ENCODE data around the gene SPACA7.

SPACA7 gene

DNA sequence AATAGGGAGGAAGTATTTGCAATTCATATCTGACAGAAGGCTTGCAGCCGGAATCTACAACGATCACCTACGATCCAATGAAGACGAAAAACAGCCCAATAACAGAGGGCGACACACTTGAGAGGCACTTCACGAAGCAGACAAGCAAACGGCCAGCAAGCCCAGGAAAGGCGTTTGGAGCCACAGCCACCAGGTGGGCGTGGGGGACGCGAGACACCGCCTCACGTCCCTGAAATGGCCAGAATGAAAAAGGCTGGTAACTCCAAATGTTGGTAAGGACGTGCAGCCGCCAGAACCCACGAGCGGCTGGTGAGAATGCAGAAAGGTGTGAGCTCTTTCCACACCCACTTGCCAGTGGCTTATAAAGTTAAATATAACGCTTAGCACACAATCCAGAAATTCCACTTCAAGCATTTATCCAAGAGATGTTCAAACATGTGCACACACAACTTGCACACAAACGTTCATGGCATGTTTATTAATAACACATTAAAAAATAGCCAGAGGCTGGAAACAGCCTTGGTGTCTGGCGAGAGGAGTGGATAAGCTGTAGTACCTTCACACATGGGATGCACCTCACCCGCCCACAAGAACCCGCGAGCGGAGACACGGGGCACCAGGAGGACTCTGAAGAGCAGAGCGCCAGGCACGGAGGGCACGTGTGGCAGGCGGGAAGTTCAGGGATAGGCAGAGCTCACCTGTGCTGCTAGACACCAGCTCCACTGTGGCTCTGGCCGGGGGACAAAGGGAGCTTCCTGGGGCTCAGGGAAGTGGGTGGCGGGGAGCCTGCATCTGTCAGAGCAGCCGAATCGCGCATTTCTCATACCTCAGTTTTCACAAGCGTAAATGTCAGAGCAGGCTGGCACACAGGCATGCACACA, 89.3 kb downstream of the SPACA7 start:
- DNase-seq (ENCODE audit: low read depth, low spot score), result no peak

DNA sequence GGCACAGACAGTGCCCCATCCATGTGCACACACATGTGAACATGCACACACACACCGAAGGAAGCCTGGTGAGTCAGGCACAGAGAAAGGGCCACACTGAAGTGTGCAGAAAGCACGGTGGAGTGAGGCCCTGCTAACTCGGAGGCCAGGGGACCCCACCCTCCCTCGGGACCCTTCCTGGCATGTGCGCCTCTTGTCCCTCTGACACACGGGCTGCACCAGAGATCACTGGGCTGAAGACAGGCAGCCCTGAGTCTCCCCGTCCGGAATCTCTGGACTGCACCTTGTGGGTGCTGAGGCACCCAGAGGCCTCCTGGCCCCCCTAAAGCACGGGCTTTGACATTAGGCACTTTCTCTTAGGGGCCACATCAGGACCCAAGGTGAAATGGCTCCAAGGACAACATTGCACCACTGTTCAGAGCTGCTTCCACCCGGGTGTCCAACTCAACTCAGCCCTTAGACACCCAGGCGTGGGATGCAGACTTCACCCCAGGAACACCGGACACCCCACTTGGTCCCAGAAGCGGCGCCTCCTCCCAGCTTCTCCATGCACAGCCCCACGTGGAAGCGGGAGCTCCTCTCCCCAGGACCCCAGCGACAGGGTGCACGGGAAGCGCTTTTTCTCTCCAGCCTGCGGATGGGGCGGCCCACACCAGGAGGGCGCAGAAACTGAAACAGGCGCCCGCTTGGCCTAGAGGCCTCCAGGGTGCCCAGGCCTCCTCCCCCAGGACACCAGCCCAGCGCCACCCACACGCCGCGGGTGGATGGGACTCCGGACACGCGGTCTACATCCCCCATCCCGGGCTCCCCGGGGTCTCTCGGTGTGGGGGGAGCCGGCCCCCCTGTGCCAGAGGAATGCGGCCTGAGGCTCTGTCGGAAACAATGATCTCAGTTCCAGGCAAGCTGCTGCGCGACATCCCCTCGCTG, 90.2 kb downstream of the SPACA7 start:
- DNase-seq (ENCODE audit: low read depth, low spot score), result no peak

DNA sequence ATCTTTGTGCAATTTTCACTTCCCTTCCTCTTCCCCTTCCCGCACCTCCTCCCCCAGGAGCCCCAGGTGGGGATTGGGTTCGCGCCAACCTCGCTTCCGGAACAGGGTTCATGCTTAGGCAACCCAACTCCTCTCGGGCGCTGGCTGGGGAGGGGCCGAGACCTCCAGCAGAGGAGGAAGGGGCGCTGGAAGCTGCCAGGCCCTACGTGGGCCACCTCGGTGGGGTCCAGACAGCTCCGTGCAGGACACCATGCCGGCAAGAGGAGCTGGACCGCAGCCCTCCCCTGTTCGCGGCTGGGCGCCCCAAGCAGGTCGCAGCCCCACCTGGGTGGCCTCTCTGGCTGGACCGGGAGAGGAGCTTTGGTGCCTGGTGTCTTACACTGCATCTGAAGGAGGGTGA, 91.1 kb downstream of the SPACA7 start:
- DNase-seq (ENCODE audit: low read depth, low spot score), result no peak

DNA sequence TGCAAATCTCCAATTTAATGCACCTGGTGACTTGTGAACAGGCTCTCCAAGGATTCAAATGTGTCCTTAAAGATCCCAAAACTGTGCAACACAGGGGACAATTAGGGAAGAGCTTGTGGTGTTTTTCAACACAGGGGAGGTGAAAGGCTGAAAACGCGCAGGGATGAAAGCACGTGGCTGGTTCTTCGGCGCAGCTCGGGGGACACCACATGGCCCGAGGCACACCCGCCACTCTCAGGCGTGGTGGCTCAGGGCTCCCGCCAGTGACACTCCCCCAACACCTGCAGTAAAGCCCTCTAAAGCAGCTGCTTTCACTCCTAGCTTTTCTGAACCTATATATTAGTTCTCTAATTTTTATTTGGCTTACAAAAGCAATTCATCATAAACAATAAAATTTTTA, 91.9 kb downstream of the SPACA7 start:
- no peak for DNase-seq (ENCODE audit: low read depth, low spot score)

DNA sequence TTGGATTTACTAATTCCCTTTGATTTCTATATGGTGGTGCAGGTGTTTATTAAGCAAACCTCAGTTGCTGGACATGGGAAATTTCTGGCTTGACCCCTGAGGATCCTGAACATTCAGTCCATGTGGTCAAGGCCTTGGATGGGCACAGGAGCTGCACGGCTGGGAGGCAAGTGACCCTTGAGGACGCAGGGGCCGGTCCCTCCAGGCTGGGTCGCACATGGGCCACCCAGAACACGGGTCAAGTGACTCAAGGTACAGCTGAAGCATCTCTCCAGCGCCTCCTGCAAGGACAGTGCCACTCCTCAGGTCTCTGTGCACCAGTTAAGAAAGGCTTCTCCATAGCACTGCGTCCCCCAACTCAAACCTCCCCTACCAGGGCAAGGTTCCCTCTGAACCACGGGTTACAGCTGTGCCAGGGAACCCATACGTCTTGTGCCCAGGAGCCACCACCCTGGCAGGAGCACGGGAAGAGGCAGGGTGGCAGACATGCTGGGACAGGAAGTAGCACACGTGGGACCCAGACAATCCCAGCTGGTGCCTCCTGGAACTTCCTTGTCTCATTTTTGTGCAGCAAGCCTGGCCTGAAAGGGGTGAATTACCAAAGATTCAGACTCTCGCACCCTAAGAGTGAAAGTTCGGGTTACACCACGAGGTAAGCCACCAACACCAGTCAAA, 93.1 kb downstream of the SPACA7 start:
- no peak for DNase-seq (ENCODE audit: low read depth, low spot score)

DNA sequence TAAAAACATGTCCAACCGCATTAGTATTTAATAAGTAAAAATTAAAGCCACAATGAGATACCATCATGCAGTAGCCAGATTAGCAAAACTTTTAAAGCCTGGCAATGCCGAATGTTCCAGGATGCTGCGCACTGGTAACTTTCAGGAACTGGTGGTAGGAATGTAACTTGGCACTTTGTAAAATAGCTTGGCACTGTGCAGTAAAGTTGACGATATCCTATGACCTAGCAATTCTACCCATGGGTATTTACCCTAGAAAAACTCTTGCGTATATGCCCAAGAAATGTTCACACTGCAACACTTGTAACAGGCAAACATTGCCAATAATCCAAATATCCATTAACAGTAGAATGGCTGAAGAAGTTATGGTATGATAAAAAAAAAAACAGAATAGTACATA, 97.7 kb downstream of the SPACA7 start:
- no peak for DNase-seq (ENCODE audit: low read depth, low spot score)

DNA sequence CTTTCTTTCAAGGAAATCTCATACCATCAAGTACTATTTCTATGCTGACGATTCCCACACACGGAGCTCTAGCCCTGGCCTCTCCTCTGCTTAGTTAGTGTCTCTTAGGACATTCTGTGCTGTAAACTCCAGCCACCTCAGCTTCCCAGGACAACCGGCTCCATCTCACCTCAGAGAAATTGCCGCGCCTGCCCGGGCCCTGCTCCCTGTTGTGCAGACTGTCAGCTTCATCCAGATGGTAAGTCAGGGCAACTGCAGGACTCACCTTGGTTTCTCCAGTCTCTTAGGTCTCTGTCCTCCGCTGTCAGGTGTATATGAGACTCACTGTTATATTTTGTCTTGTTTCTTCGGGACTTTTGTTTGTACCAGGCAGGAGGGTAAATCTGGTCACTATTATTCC, 98.7 kb downstream of the SPACA7 start:
- no peak for DNase-seq (ENCODE audit: low read depth, low spot score)

DNA sequence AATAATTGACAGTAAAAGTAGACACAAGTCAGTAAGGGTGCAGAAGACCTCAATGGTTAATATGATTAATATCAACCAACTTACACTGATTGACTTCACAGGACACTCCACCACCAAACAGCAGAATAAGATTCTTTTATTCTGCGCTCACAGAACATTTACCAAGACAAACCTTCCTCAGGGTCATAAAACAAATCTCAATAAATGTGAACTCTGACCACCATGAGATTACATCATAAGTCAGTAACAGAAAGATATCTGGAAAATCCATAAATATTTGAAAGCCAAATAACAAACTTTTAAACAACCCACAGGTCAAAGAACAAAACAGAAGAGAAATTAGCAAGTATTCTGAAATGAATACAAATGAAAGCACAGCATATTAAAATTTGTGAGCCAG, 99.7 kb downstream of the SPACA7 start:
- no peak for DNase-seq (ENCODE audit: low read depth, low spot score)

DNA sequence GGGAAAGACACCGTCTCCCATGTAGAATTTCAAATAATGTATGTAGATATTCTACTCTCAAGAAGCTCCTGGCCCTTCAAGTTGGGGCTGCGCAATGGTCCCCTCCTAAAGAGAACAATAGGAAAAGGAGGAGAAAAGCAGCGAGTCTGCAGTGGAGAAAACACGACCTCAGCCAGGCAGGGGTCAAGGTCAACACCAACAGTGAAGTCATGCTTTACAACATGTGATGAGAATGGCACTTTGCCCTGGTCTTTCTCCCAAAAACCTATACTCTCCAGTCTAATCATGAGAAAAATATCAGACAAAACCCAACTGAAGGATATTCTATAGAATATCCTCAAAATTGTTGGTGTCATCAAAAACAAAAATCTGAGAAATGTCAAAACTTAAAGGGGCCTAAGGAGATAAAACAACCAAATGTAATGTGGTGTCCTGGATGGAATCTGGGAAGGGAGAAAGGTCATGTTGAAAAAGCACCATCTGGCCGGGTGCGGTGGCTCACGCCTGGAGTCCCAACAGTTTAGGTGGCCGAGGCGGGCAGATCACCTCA, 101.0 kb downstream of the SPACA7 start:
- no peak for DNase-seq (ENCODE audit: low read depth, low spot score)

DNA sequence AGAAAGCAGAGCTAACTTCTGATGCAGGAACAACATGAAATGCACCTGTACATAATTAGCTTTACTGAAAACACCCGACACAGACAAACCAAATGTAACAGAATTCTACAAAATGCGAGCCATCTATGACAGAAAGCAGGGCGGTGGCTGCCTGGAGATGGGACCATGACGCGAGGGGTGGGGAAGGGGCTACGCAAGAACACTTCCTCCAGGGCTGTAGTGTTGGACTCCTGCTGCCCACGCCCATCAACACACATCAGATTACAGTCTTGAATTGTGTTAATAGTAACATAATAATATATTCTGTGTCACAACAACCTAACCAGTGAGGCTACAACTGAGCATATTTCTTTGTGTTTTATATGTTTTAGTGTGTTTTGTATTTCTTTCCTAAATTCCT, 103.2 kb downstream of the SPACA7 start:
- DNase-seq (ENCODE audit: low read depth, low spot score), result no peak

DNA sequence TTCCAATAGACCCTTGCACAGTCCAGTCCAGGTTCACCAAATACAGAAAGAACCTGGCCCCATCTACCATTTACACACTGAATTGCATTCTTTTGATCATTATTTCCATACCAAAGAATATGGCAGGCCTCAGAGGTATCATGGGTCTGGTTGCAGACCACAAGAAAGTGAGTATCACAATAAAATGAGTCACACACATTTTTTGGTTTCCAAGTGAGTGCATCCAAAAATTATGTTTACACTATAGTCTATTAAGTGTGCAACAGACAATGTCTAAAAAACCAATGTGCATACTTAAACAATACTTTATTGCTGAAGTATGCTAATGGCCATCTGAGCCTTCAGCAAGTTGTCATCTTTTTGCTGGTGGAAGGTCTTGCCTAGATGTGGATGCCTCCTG, 105.3 kb downstream of the SPACA7 start:
- no peak for DNase-seq (ENCODE audit: low read depth, low spot score)

DNA sequence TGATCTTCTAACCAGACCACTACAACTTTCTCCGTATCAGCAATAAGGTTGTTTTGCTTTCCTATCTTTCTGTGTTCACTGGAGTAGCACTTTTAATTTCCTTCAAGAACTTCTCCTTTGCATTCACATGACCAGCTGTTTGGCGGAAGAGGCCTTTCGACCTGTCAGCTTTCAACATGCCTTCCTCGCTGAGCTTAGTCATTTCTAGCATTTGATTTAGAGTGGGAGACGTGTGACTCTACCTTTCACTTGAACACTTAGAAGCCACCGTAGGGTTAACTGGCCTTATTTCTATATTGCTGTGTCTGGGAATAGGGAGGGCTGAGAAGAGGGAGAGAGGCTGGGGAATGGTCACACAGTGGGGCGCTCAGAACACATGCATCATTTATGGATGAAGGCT, 107.1 kb downstream of the SPACA7 start:
- no peak for DNase-seq (ENCODE audit: low read depth, low spot score)

Data from ELF-1 (cell line).